ENCODE results near the gene ABHD17C.

The ABHD17C gene

GRCh38 chr15:80803580-80804525 is 108.7 kb downstream of the ABHD17C start:
- Histone ChIP-seq H3K4me1 (ENCODE audit: low read length) (no peaks in the 10 kb centered on the region), H3K9ac (ENCODE audit: low read length) (no peak overlapping the region), H3K27me3 (replicated peaks; ENCODE audit: insufficient read depth, low read length) (no peaks in the 10 kb centered on the region), H3K27ac (ENCODE audit: low read length) (no peak overlapping the region), H3K9me2 (replicated peaks; ENCODE audit: insufficient read depth, low read length) (no peaks in the 10 kb centered on the region), H3K36me3 (replicated peaks; ENCODE audit: insufficient read depth, low read length) (no peaks in the 10 kb centered on the region), H2AFZ (ENCODE audit: low read length) (no peak overlapping the region), H3K4me3 (ENCODE audit: low read length) (no peak overlapping the region), H3K9me3 (replicated peaks; ENCODE audit: insufficient read depth, low read length) (no peaks in the 10 kb centered on the region), H3K4me2 (ENCODE audit: low read depth, low read length) (no peak overlapping the region), H3F3A (ENCODE audit: insufficient read depth, low read length) (no peaks in the 10 kb centered on the region), H3K79me2 (ENCODE audit: low read length) (no peaks in the 10 kb centered on the region), H4K20me1 (ENCODE audit: insufficient read depth, low read length) (no peaks in the 10 kb centered on the region)
- DNase-seq = no peak
- TF ChIP-seq EZH2 (optimal IDR thresholded peaks at IDR 0.05; ENCODE audit: low read depth, low read length) (no peak), EZH2phosphoT487 (IDR thresholded peaks at IDR 0.05; ENCODE audit: low read length) (no peak), CTCF (IDR thresholded peaks at IDR 0.05; ENCODE audit: low read length) (no peak)

- H3F3A ChIP-seq (ENCODE audit: insufficient read depth, low read length) = no peaks in the 10 kb centered on the region
- H2AFZ ChIP-seq (ENCODE audit: low read length) = no peak overlapping the region
- H3K79me2 ChIP-seq (ENCODE audit: low read length) = no peaks in the 10 kb centered on the region
- no peak overlapping the region for H3K4me3 ChIP-seq (ENCODE audit: low read length)
- no peak overlapping the region for H3K4me2 ChIP-seq (ENCODE audit: low read depth, low read length)
- H3K9me3 ChIP-seq (replicated peaks; ENCODE audit: insufficient read depth, low read length) = no peaks in the 10 kb centered on the region
- no peaks in the 10 kb centered on the region for H3K27me3 ChIP-seq (replicated peaks; ENCODE audit: insufficient read depth, low read length)
- H3K4me1 ChIP-seq (ENCODE audit: low read length) = no peaks in the 10 kb centered on the region
- no peak for DNase-seq
- H3K27ac ChIP-seq (ENCODE audit: low read length) = no peak overlapping the region
- TF ChIP-seq EZH2 (optimal IDR thresholded peaks at IDR 0.05; ENCODE audit: low read depth, low read length) (no peak), EZH2phosphoT487 (IDR thresholded peaks at IDR 0.05; ENCODE audit: low read length) (no peak), CTCF (IDR thresholded peaks at IDR 0.05; ENCODE audit: low read length) (no peak)
- H4K20me1 ChIP-seq (ENCODE audit: insufficient read depth, low read length) = no peaks in the 10 kb centered on the region
- H3K36me3 ChIP-seq (replicated peaks; ENCODE audit: insufficient read depth, low read length) = no peaks in the 10 kb centered on the region
- no peaks in the 10 kb centered on the region for H3K9me2 ChIP-seq (replicated peaks; ENCODE audit: insufficient read depth, low read length)
- no peak overlapping the region for H3K9ac ChIP-seq (ENCODE audit: low read length)
Observed at GRCh38 chr15:80804970-80805495, 109.9 kb downstream of the ABHD17C start.

Measured in MM.1S (cell line).